HK-2 (cell line): Measurements from ENCODE around the gene CCR8.
A peak's percentile ranks its signal among the peaks of the same experiment; 100 is the strongest.

Source experiments
- DNase-seq: peaks from one replicate; pipeline ENCODE4 v3.0.0-alpha.2; 2018; ENCODE audit not compliant: unreplicated experiment

CCR8 gene, protein sequence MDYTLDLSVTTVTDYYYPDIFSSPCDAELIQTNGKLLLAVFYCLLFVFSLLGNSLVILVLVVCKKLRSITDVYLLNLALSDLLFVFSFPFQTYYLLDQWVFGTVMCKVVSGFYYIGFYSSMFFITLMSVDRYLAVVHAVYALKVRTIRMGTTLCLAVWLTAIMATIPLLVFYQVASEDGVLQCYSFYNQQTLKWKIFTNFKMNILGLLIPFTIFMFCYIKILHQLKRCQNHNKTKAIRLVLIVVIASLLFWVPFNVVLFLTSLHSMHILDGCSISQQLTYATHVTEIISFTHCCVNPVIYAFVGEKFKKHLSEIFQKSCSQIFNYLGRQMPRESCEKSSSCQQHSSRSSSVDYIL

GRCh38 chr3:39329493-39329892 is at the start of gene CCR8:
CCR8 (plus strand) TSS chr3:39329709; CDS start chr3:39332332, 2,623 bp downstream.
- DNase-seq = no peak

DNA sequence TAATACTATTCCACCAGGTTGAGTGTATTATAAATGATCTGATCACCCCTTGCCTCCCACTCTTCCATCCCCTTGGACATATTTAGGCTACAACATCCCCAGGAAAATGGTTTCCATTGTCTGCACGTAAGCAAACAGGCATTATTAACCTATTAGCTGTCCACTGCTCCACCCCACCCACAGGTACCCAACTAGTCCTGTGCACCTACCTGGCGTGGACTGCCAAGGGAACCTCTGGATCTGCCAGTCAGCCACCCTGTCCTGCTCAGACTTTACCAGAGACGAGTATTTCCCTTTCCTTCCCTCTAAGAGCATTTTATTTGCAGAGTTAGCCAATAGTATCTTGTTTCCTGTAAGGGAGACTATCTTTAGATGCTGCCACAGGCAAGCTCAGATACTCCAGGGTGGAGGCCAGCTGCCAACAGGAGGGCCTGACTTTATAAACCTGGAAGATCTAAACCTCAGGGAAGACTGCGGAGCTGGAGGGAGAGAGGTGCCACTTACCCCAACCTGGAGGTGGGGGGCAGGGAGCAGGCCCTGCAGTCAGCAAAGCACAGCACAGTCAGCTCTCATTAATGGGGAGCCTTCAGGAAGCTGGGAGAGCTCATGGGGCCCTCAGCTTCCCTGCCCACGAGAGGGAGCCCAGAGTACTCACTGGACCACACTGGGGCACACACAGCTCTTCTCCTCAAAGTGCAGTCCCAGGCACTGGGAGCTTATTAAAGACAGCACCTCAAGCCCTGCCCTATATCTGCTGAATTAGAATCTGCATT is 49.6 kb upstream of the CCR8 start, which contains the start of gene CX3CR1:
Gene CX3CR1, minus strand, starts transcription at position 292 of the 773 bp plus-strand sequence. CDS start 13,527 bp downstream, outside the sequence.
- DNase-seq = no peak

DNA sequence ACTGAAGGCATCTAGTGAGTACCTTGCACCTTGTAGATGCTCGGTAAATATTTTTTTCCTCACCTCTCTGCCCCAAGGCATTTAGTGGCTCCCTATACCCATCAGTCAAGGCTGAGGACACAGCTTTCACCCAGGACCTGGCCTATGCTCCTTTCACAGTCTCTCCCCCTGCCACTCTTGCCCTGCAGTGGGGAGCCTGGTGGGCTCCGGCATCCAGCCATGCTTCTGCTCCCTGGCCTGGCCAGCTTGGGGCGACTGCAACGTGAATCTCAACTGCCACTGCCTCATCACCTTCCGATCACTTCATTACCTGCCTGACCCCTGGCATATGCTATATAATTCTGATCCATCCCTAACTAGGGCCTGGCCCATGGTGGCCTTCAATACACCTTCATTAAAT is 48.9 kb upstream of the CCR8 start:
- DNase-seq = no peak

- no peak for DNase-seq
These were observed 48.0 kb upstream of the CCR8 start for GRCh38 chr3:39281533-39281932.

- no peak for DNase-seq
These were observed 47.5 kb upstream of the CCR8 start for GRCh38 chr3:39282057-39282456.

DNA sequence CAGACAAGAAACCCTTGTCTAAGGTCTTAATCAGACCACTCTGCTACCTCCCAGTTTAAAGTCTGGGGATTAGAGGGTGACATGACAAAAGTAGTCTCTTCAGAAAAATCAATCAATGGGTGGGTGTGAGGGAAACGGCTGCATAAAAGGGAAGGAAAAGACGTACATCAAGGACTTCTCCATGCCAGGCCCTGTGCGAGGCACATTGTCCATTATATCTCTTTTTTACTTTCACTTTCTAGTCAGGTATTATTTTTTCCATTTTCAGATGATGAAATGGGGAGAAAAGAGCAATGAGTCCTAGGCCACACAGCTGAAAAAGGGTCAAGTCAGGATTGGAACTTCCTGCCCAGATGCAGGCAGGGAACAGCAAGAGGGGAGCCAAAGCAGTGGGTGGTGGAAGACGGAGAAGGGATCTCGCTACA is 45.0 kb upstream of the CCR8 start:
- DNase-seq = no peak

GRCh38 chr3:39285332-39285731 is 44.2 kb upstream of the CCR8 start:
- no peak for DNase-seq

DNA sequence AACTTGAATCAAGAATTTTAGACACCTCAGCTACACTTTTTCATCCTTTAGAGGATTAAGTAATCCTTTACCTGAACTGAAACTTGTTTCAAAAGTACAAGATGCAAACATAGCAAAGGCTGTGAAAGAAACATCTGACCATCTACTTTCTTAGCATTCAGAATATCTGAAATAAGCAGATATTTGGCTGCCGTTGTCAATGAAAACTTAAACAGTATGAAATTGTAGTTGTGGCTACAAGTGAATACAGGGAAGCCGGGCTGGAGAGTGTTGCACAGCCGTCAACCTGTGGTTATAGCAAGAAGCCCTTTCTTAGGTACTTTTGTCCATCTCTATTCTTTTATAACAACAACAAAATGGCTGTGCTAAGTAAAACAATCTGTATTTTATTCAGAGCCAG is 42.7 kb upstream of the CCR8 start:
- DNase-seq = no peak

GRCh38 chr3:39287216-39288164 is 42.0 kb upstream of the CCR8 start:
- no peak for DNase-seq

- peak; percentile 72 for DNase-seq
These were observed 41.2 kb upstream of the CCR8 start for GRCh38 chr3:39288300-39288808.

DNA sequence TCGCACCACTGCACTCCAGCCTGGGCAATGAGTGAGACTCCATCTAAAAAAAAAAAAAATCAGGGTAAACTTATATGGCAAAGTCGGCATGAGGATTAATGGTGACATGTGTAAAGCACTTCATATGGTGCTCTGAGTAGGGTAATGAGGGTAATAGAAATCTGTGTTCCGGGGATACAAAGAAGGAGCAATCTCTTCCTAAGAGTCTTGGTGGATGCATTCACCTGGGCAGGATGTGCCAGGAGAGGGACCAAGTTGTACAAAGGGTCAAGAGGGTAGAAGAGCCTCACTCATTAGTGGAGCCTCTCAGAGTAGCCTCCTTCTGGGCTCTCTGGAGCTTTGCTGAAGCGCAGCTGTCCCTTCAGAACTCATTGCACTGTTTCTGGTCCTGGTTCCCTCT is 40.4 kb upstream of the CCR8 start:
- no peak for DNase-seq

DNA sequence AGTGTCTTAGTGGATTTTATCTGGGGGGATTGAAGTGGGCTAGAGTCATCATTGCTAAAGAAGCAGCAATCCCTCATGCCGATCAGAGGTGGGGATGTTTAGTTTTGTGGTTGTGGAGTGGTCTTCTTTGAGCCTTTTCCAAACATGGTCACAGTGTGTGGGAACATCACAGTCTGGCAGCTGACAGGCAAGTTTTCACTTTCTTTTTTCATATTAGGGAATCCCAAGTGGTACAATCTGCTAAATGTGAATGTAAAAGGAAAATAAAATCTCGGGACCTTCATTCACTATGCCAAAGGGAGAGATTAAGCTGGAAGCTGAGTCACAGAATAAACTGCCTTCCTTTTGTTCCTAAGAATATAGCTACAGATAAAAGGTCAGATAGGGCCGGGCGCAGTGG is 39.3 kb upstream of the CCR8 start:
- no peak for DNase-seq

- peak; percentile 63 for DNase-seq
These were observed 37.6 kb upstream of the CCR8 start for GRCh38 chr3:39291903-39292329.

GRCh38 chr3:39292961-39293360 is 36.5 kb upstream of the CCR8 start:
- no peak for DNase-seq

DNA sequence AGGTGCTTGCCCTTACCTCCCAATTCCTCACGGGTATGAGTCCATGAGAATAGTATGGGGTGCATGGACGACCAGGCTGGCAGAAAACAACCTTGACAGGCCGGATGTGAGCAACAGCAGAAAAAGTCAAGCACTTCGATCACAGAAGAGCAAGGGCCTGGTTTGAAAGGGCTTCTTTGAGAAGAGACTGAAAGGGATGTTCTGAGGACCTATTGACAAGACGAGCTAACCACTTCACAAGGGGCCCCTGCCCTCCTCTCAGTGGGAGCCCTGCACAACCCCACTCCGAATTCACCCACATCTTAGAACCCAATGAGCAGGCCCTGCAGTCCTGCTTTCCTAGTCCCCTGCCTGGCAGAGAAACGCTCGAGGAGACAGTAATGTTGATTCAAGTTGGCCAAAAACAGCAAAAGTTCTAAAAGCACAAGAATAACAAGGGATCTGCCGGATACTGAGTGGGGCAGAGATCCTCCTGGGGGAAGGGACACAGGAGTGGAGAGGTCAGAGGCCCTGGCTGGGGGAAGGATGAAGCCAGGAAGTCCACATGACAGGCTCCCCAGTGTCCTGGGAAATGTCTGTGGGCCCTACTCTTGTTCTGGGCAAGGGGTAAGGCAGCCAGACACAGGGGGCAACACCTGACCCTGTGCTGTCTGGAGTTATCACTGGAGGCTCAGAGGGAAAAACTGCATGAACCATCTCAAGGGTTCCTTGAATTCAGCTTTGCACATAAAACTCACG is 34.9 kb upstream of the CCR8 start:
- DNase-seq = no peak

DNA sequence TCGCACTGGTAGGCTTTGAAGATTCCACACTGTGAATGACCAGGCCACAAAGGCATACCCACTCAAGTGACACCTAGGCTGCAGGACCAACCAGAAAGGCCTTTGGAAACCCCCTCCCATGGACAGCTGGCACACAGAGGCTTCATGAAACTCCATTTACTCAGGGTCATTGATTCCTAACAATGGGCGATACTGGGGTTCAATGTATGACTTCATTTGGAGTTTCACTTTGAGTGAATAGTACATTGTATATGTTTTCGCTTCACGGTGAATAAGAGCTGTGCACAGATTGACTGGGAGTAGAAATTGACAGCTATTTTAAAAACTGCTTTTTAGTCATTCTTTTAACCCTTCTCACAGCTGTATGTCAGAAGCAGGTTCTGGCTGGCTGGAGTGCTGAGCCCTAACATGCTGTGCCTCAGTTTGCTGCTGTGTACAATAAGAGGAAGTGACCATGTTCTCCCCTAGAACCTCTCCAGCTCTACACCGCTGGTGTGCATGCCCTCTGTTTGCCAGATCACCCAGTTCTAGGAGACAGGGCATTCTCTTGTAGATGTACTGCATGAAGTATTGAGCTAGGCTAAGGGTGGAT is 34.2 kb upstream of the CCR8 start:
- DNase-seq = no peak

- DNase-seq = no peak
These were observed 33.1 kb upstream of the CCR8 start for GRCh38 chr3:39296197-39297077.

GRCh38 chr3:39299279-39299678 is 30.2 kb upstream of the CCR8 start:
- no peak for DNase-seq

- DNase-seq = no peak
These were observed 27.3 kb upstream of the CCR8 start for GRCh38 chr3:39302178-39302577.

- no peak for DNase-seq
These were observed 16.2 kb upstream of the CCR8 start for GRCh38 chr3:39313289-39313688.
